Kidney epithelial cell (primary cell): ENCODE measurements around the gene OBP2A. TPM values are rescaled to one million over a fixed set of nuclear protein-coding genes. Genes with fewer than 3 reads are reported as not detected.

Source experiments
- DNase-seq: peaks from one replicate; pipeline ENCODE4 v3.0.0-alpha.2; 2010; ENCODE audit warnings: low read depth
- H3K27me3 ChIP-seq: 2 replicates; pipeline ENCODE4 v1.6.0; 2011; ENCODE audit warnings: low read length; ENCODE audit not compliant: control insufficient read depth, insufficient read depth
- H3K36me3 ChIP-seq: 2 replicates; pipeline ENCODE4 v1.5.1; 2011; ENCODE audit warnings: low read length; ENCODE audit not compliant: control insufficient read depth, insufficient read depth
- H3K4me3 ChIP-seq: 2 replicates; pipeline ENCODE4 v1.5.1; 2011; ENCODE audit warnings: low read depth, mild to moderate bottlenecking, control low read depth, low read length
- total RNA-seq: library from RNA; depleted of rRNA; stranded (reverse); fragments of >200 nt; gene quantifications from 2 replicates; pipeline ENCODE4 v1.2.3, GENCODE V29; 2015
- TF ChIP-seq, protein P1 (sequence below): IDR thresholded peaks from 2 replicates; pipeline ENCODE4 v1.5.1; 2011; ENCODE audit warnings: mild to moderate bottlenecking, moderate library complexity, low read length, control low read depth, inconsistent platforms; ENCODE audit not compliant: insufficient read depth, poor library complexity, severe bottlenecking

OBP2A gene
- total RNA-seq, 1 donor from 2014 or later, result not detected

DNA sequence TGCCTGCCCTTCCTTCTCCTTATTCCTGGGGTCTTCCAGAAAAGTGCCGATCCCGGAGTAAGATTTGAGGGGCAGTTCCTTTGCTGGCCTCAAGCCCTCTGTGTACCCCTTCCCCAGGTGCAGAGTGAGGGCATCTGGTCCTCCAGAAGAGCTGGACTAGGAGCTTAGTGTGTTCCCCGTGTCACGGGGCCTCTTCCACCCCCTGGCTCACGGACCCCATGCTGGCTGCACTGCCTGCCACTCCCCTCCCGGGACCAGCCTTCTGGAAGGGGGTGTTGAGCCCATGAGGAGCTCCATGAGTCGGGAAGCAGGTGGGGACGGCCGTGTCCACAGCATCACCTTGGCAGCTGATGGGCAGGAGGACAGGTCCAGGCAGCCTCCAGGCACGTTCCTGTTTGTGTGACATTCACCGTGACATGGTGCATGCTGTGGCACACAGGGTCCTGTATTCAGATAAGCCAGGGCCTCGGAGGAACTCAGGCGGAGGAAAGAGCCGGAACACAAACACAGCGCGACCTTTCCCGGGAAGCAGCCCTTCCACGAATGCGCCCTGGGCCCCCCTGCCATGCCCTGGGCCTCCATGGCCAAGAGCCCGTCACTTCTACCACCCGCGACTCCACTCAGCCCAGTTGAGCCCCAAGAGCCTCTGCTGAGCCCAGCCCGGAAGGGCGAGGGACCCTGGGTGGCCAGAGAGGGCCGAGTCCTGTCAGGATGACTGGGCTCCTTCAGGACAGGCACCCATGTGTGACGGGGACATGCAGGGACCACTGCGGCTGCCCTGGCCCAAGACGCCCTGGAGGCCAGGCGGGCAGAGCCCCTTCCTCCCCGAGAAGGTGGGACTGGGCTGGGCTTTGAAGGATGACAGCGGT is 30.6 kb upstream of the OBP2A start:
- no peak overlapping the region for H3K4me3 ChIP-seq
- H3K27me3 ChIP-seq, result peaks cover 2% of the 10 kb centered on the region
- no peaks in the 10 kb centered on the region for H3K36me3 ChIP-seq
- TF ChIP-seq, protein P1, sequence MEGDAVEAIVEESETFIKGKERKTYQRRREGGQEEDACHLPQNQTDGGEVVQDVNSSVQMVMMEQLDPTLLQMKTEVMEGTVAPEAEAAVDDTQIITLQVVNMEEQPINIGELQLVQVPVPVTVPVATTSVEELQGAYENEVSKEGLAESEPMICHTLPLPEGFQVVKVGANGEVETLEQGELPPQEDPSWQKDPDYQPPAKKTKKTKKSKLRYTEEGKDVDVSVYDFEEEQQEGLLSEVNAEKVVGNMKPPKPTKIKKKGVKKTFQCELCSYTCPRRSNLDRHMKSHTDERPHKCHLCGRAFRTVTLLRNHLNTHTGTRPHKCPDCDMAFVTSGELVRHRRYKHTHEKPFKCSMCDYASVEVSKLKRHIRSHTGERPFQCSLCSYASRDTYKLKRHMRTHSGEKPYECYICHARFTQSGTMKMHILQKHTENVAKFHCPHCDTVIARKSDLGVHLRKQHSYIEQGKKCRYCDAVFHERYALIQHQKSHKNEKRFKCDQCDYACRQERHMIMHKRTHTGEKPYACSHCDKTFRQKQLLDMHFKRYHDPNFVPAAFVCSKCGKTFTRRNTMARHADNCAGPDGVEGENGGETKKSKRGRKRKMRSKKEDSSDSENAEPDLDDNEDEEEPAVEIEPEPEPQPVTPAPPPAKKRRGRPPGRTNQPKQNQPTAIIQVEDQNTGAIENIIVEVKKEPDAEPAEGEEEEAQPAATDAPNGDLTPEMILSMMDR, result no peak
- DNase-seq, result no peak

DNA sequence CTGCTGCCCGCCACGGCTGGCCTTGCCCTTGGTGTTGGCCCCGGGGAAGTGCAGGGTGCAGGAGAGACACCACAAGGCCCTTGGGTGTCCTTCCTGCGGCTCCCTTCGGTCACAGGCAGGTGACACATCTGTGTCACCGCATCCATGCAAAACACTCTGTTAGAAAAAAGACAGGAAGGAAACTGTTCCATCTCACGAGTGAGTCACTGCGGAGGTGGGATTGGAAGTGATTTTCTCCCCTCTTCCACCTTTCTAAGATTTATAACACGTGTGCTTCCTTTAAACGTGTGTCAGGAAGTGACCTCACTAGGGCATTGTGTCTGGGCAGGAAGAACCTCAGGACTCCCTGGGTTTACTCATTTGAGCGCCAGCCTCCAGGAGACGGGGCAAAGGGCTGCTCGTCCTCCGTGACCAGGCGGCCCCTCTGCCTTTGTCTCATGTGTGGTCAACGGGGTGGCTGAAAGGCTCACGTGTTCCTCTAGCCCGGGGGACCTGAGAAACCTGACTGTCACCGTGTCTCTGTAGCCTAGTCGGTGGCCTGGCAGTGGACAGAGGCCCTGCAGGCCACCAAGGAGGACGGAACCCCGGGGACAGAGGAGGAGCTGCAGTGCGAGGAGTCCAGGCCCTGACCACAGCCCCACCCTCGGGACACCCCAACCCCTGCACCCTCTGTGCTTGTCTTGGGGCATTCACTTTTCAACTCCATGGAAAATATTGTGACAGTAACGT is 29.6 kb upstream of the OBP2A start:
- peaks cover 2% of the 10 kb centered on the region for H3K27me3 ChIP-seq
- H3K36me3 ChIP-seq, result no peaks in the 10 kb centered on the region
- DNase-seq, result no peak
- H3K4me3 ChIP-seq, result no peak overlapping the region
- TF ChIP-seq, protein P1, result no peak

DNA sequence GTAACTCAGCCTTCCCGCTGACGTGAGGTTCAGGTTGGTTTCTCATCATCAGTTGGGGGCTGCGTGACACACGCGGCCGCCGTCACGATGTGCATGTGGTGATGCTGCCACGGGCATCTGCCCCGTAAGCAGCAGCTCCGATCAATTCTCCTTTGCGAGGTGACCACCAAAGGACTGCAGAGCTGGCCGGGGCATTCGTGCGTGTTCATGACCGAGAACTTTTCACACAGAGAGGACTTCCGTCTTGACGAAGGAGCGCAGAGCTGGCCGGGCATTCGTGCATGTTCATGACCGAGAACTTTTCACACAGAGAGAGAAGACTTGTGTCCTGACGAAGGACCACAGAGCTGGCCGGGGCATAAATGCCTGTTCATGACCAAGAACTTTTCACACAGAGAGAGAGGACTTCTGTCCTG is 28.5 kb upstream of the OBP2A start:
- TF ChIP-seq, protein P1, result no peak
- DNase-seq, result no peak
- Histone ChIP-seq H3K27me3 (peaks cover 2% of the 10 kb centered on the region), H3K36me3 (no peaks in the 10 kb centered on the region), H3K4me3 (no peak overlapping the region)

DNA sequence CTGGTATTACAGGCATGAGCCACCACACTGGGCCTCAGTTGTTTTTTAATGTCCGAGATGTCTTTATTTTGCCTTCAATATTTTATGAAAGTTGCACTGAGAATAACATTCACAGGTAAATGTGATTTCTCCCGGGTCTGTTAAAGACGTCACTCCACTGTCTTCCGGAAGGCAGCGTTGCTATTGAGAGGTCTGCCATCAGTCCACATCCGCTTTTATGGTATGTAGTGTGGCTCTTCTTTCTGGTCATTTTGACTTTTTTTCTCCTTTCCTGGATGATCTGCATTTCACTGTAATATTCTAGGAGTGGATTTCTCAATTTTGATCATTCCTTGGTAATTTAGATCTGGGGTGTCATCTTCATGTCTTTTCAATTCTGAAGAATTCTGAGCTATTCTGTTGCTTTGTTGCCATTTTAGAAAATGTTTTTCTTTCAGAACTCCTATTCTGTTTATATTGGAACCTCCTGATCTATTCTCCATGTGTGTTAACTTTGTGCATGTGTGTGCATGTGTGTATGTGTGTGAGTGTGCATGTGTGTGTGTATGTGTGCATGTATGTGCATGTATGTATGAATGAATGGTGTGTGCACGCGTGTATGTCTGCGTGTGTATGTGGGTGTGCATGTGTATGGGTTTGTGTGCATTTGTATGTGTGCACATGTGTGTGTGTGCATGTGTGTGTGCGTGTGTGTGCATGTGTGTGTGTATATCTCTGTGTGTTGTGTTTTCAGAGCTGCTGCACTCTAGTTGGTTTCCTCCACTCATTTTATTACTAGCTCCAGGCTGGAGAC is 26.6 kb upstream of the OBP2A start:
- TF ChIP-seq, protein P1, result no peak
- Histone ChIP-seq H3K27me3 (peaks cover 2% of the 10 kb centered on the region), H3K36me3 (no peaks in the 10 kb centered on the region), H3K4me3 (no peak overlapping the region)
- no peak for DNase-seq

DNA sequence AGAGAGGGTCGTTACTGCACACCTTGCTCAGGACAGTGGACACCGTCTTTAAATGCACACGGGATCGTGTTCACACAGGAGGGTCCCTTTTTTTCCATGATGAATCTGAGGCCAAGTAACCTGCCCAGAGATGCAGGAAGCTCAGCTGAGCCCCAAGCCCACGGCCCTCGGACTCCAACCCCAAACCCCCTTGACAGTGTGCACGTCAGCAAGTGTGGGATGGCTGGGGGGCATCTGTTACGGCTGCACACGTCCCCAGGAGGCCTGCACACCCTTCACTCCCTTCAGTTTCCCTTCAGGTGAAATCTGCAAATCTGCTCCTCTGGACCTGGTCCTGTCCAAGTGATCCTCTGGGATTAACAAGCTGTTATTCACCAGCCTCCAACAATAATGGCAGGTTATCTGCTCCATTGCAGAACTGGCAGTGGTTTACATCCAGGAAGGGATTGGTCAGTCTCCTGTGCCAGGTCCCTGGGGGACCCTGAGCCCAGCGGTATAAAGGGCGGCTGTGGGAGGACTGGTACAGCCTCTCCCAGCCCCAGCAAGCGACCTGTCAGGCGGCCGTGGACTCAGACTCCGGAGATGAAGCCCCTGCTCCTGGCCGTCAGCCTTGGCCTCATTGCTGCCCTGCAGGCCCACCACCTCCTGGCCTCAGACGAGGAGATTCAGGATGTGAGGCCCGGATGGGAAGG is 24.9 kb upstream of the OBP2A start, which contains the start of gene LCN1:
LCN1 (plus strand) TSS at position 525 of the 692 bp plus-strand sequence; CDS start at position 583, 58 bp downstream.
- DNase-seq, result no peak
- peaks cover 2% of the 10 kb centered on the region for H3K27me3 ChIP-seq
- no peak within 1 kb of the TSS for H3K4me3 ChIP-seq
- TF ChIP-seq, protein P1, result no peak
- no peaks in the 10 kb centered on the region for H3K36me3 ChIP-seq
